Skeletal muscle tissue (tissue), 4 donors: ENCODE measurements around the gene IFI44. TPM values are rescaled to one million over a fixed set of nuclear protein-coding genes. Genes with fewer than 3 reads are reported as not detected.

Source experiments
- H3K27ac ChIP-seq: one replicate; pipeline ENCODE4 v1.7.0; 2013; ENCODE audit warnings: mild to moderate bottlenecking, low read depth, low read length, inconsistent platforms
- H3K27me3 ChIP-seq, 3 donors: one replicate each; pipeline ENCODE4 v1.7.0; 2013; ENCODE audit warnings: low read length in 3 of 3; ENCODE audit not compliant: control insufficient read depth in 3 of 3, insufficient read depth in 3 of 3
- H3K36me3 ChIP-seq, 3 donors: one replicate each; pipeline ENCODE4 v1.7.0; 2013; ENCODE audit warnings: low read length in 3 of 3; ENCODE audit not compliant: control insufficient read depth in 3 of 3, insufficient read depth in 3 of 3
- H3K4me1 ChIP-seq, 3 donors: one replicate each; pipeline ENCODE4 v1.7.0; 2013; ENCODE audit warnings: low read length in 3 of 3, mild to moderate bottlenecking in 3 of 3; ENCODE audit not compliant: control insufficient read depth in 3 of 3, insufficient read depth in 3 of 3
- H3K4me3 ChIP-seq, 3 donors: one replicate each; pipeline ENCODE4 v1.7.0; 2013; ENCODE audit warnings: low read length in 3 of 3
- H3K9ac ChIP-seq, 3 donors: one replicate each; pipeline ENCODE4 v1.7.0; 2013; ENCODE audit warnings: low read length in 3 of 3, mild to moderate bottlenecking in 3 of 3, moderate library complexity in 2 of 3, low read depth in 1 of 3
- H3K9me3 ChIP-seq, 3 donors: one replicate each; pipeline ENCODE4 v1.7.0; 2013; ENCODE audit warnings: low read length in 3 of 3; ENCODE audit not compliant: control insufficient read depth in 3 of 3
- total RNA-seq: library from RNA; depleted of rRNA; stranded (reverse); fragments of >200 nt; gene quantifications from one replicate; pipeline ENCODE4 v1.2.3, GENCODE V29; 2014
- donor health status: Osteomylitis.

Gene IFI44
- total RNA-seq, 1 donor from 2014 or later: 11.5 TPM

GRCh38 chr1:78687914-78688313 lies 38.3 kb downstream of the IFI44 start:
- Histone ChIP-seq H3K9me3 (no peaks in the 10 kb centered on the region), H3K4me1 (no peaks in the 10 kb centered on the region), H3K9ac (no peak overlapping the region), H3K36me3 (no peaks in the 10 kb centered on the region), H3K4me3 (no peak overlapping the region), H3K27me3 (no peaks in the 10 kb centered on the region), H3K27ac (no peak overlapping the region)

DNA sequence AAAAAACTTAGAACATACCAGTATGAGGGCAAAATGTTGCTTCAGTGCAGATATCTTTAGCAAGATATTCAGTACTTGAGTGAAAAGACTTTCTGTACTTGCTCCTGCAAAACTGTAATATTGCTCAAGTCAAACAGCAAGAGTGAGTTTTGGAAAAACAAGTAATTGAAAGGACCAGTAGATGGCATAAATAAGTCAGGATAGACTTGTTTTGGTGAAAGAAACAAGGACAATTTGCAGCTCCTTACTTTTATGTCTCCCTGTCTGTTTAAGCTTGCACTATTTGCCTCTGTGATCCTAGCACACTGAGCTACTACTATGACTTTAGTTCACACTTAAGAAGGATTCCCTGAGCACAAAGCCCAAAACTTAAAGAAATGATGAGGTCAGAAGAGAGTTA lies 39.1 kb downstream of the IFI44 start:
- H3K27ac ChIP-seq: no peak overlapping the region
- H3K36me3 ChIP-seq: no peaks in the 10 kb centered on the region
- H3K4me3 ChIP-seq: no peak overlapping the region
- H3K9ac ChIP-seq: no peak overlapping the region
- no peaks in the 10 kb centered on the region for H3K4me1 ChIP-seq
- no peaks in the 10 kb centered on the region for H3K9me3 ChIP-seq
- no peaks in the 10 kb centered on the region for H3K27me3 ChIP-seq

GRCh38 chr1:78690516-78690915 lies 40.9 kb downstream of the IFI44 start:
- no peak overlapping the region for H3K4me3 ChIP-seq
- H3K9me3 ChIP-seq: no peaks in the 10 kb centered on the region
- no peaks in the 10 kb centered on the region for H3K36me3 ChIP-seq
- no peak overlapping the region for H3K9ac ChIP-seq
- H3K4me1 ChIP-seq: no peaks in the 10 kb centered on the region
- H3K27ac ChIP-seq: no peak overlapping the region
- H3K27me3 ChIP-seq: no peaks in the 10 kb centered on the region

DNA sequence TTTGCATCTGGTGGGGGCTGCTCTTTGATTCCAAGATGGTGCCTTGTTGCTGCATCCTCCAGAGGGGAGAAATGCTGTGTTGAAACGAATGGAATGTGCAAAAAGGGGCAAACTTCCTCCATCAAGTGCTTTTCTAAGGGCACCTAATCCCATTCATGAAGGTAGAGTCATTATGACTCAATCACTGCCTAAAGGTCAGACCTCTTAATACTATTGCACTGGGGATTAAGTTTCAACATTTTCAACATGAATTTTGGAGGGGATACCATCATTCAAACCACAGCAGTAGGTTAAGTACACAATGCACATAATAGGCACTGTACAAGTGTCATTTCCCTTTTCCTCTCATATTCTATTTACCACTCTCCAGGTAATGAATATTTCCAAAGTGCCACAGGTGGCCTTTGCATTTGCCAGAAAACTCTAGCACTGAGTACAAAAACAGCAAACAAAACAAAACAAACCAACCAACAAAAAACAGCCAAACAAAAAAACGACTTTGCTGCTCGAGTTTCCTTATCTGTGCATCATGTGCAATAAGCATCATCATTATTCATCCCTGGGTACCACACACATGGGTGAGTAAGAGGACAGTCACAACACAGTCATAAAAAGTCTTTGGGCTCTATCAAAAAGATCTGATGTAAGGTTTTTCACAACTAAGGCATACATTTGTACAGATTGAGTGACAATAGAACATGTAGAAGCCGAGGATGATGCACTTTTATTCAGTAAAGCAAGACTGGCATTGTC lies 42.5 kb downstream of the IFI44 start:
- Histone ChIP-seq H3K27me3 (no peaks in the 10 kb centered on the region), H3K9me3 (no peaks in the 10 kb centered on the region), H3K9ac (no peak overlapping the region), H3K27ac (no peak overlapping the region), H3K36me3 (no peaks in the 10 kb centered on the region), H3K4me1 (no peaks in the 10 kb centered on the region), H3K4me3 (no peak overlapping the region)

GRCh38 chr1:78699813-78700212 lies 50.2 kb downstream of the IFI44 start:
- H3K9ac ChIP-seq: no peak overlapping the region
- no peaks in the 10 kb centered on the region for H3K36me3 ChIP-seq
- no peak overlapping the region for H3K4me3 ChIP-seq
- no peaks in the 10 kb centered on the region for H3K4me1 ChIP-seq
- H3K27ac ChIP-seq: no peak overlapping the region
- H3K9me3 ChIP-seq: peaks cover 0 to 2% (median 0%) of the 10 kb centered on the region in 3 donors
- no peaks in the 10 kb centered on the region for H3K27me3 ChIP-seq

DNA sequence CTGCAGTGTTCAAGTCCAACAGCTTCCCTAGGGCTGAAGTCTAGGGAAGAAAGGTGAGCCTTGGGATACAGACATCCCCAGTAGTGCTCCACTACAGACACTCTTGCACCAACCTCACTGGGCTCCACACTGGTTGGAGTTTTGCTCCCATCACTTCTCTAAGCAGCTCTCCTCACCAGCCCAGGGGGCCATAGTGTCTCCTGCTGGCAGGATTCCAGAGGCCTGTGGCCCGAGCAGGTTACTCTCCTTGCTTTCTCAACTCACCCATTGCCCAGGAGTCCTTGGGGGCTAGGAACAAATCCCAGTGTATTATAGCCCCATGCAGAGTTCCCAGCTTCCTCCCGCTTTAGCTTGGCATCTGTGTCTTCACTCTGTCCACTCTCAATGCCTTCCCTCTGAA lies 52.8 kb downstream of the IFI44 start:
- Histone ChIP-seq H3K9me3 (peaks cover 0 to 2% (median 0%) of the 10 kb centered on the region in 3 donors), H3K27ac (no peak overlapping the region), H3K9ac (no peak overlapping the region), H3K27me3 (no peaks in the 10 kb centered on the region), H3K4me1 (no peaks in the 10 kb centered on the region), H3K4me3 (no peak overlapping the region), H3K36me3 (no peaks in the 10 kb centered on the region)

- no peak overlapping the region for H3K27ac ChIP-seq
- H3K9me3 ChIP-seq: peaks cover 0 to 2% (median 0%) of the 10 kb centered on the region in 3 donors
- no peaks in the 10 kb centered on the region for H3K27me3 ChIP-seq
- H3K4me3 ChIP-seq: no peak overlapping the region
- no peak overlapping the region for H3K9ac ChIP-seq
- H3K4me1 ChIP-seq: no peaks in the 10 kb centered on the region
- no peaks in the 10 kb centered on the region for H3K36me3 ChIP-seq
Measured at GRCh38 chr1:78703806-78704205, 54.2 kb downstream of the IFI44 start.

DNA sequence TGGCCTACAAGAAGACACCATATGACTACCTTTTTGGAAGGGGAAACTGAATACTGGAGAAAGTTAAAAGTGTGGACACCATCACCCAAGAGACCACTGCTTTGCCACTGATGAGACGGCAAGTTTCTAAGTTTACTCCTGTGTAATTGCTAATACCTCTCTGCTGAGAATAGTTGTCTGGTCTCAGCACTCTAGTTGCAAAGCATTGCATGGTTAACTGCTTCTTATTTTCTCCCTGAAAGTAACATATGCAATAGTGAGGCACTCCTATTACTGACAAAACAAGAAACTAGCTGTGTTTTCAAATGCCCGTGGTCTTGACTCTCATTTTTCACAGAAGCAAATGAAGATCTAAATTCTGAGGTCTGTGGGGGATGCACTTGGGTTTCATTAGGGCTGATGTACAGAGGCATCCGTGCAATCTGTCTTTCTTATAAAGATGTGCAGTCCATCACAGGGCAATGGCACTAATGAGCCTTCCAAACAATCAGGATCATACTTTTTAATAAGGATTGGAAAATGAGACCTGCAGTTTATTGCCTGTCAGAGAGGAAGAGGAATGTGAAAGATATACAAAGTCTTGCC lies 62.9 kb downstream of the IFI44 start:
- Histone ChIP-seq H3K4me1 (peaks cover 0 to 2% (median 0%) of the 10 kb centered on the region in 3 donors), H3K36me3 (no peaks in the 10 kb centered on the region), H3K27ac (no peak overlapping the region), H3K9me3 (no peaks in the 10 kb centered on the region), H3K27me3 (no peaks in the 10 kb centered on the region), H3K9ac (no peak overlapping the region), H3K4me3 (no peak overlapping the region)

GRCh38 chr1:78713297-78713696 lies 63.7 kb downstream of the IFI44 start:
- Histone ChIP-seq H3K36me3 (no peaks in the 10 kb centered on the region), H3K27me3 (no peaks in the 10 kb centered on the region), H3K27ac (no peak overlapping the region), H3K4me3 (no peak overlapping the region), H3K9me3 (no peaks in the 10 kb centered on the region), H3K9ac (no peak overlapping the region), H3K4me1 (peaks cover 0 to 2% (median 0%) of the 10 kb centered on the region in 3 donors)
